Mucosa of descending colon (tissue), 3 donors: ENCODE data around the gene APCDD1. TPM values are rescaled to one million over a fixed set of nuclear protein-coding genes. Genes with fewer than 3 reads are reported as not detected.

Experiments
- ATAC-seq: fragments of 200-7000 bp; cut with Tn5 transposase; one replicate; pipeline ENCODE4 v1.9.1; 2020; ENCODE audit warnings: mild to moderate bottlenecking, moderate library complexity
- DNase-seq, 3 donors: peaks; one replicate each; pipeline ENCODE4 v3.0.0-alpha.2; 2020
- H3K36me3 ChIP-seq: fragments of 200-600 bp; one replicate; pipeline ENCODE4 v1.8.0; 2021; ENCODE audit warnings: low read depth, mild to moderate bottlenecking
- H3K4me1 ChIP-seq: fragments of 200-600 bp; one replicate; pipeline ENCODE4 v1.8.0; 2021; ENCODE audit warnings: low read depth, mild to moderate bottlenecking
- H3K4me3 ChIP-seq: fragments of 200-600 bp; one replicate; pipeline ENCODE4 v1.8.0; 2021; ENCODE audit warnings: mild to moderate bottlenecking
- H3K9me3 ChIP-seq: fragments of 200-600 bp; one replicate; pipeline ENCODE4 v1.8.0; 2021; ENCODE audit warnings: mild to moderate bottlenecking
- intact Hi-C, 2 donors: fragments of 100-400 bp; cut with DNase I in 1 of 2; cut with micrococcal nuclease in 1 of 2; formaldehyde crosslinking; loops; one replicate each; pipeline versions ENCODE4 v1.11.0 to v1.11.1; 2022; cut with DNase I, micrococcal nuclease
- total RNA-seq, 3 donors: library from RNA; stranded (reverse); fragmentation: NEBNext Ultra II Directional in 2 of 3; extraction: Animal tissue kit (Norgen Biotek cat#: 25700) in 2 of 3; gene quantifications; one replicate each; pipeline versions ENCODE4 v1.2.1 to v1.2.4, GENCODE V29; 2021 to 2023
- TF ChIP-seq, protein P1 (sequence below): fragments of 200-600 bp; IDR thresholded peaks from one replicate; pipeline ENCODE4 v1.8.0; 2022; ENCODE audit warnings: antibody characterized with exemption, mild to moderate bottlenecking
- donor health status: DM: no; HTN: no; CAD: no; lungs with moderate emphysema.
- donor health status: DM: no; HTN: no; CAD: no.
- donor health status: DM: no; HTN: yes; CAD: no.

The APCDD1 gene
- total RNA-seq, 3 donors from 2014 or later = 3.8 to 29.7 (median 15.2) TPM

DNA sequence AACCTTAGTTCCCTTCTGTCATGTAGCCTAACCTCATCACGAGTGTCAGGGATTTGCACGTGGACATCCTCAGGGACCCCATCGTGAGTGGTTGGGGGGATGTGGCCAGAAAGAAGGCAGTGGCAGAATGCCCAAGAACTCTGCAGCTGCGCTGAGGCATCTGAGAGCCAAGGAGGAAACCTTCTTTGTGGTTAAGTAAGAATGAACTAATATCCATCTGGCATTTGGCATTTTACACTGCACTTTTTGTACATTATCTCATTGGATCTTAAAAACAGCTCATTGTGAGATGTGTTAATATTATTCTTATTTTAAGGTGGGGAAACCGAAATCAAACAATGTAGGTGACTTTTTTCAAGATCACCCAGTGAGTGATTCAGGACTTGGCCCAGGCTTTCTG, 32.6 kb upstream of the APCDD1 start:
- H3K36me3 ChIP-seq = no peaks in the 10 kb centered on the region
- TF ChIP-seq, protein P1, sequence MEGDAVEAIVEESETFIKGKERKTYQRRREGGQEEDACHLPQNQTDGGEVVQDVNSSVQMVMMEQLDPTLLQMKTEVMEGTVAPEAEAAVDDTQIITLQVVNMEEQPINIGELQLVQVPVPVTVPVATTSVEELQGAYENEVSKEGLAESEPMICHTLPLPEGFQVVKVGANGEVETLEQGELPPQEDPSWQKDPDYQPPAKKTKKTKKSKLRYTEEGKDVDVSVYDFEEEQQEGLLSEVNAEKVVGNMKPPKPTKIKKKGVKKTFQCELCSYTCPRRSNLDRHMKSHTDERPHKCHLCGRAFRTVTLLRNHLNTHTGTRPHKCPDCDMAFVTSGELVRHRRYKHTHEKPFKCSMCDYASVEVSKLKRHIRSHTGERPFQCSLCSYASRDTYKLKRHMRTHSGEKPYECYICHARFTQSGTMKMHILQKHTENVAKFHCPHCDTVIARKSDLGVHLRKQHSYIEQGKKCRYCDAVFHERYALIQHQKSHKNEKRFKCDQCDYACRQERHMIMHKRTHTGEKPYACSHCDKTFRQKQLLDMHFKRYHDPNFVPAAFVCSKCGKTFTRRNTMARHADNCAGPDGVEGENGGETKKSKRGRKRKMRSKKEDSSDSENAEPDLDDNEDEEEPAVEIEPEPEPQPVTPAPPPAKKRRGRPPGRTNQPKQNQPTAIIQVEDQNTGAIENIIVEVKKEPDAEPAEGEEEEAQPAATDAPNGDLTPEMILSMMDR = no peak
- DNase-seq (no peak), ATAC-seq (no peak)
- no peaks in the 10 kb centered on the region for H3K4me1 ChIP-seq
- no peaks in the 10 kb centered on the region for H3K9me3 ChIP-seq
- intact Hi-C loops = no loop called here
- no peak overlapping the region for H3K4me3 ChIP-seq

DNA sequence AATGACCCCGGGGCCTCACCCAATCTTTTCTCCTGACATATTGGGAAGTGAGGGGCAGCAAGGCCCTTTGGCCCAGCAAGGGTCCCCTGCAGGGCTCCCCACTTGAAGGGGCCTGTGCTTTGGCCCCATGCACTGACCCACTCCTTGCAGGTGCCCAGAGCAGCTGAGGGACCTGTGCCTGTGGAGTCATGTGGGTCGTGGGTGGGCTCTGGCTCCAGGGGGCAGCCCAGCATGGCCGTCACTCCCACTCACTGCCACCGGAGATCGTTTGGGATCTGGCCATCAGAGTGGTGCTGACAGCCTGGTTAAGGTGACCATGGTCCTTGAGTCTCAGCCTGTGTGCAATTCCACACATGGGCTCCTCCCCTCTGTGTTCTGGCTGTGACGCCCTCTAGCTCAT, 31.7 kb upstream of the APCDD1 start:
- Histone ChIP-seq H3K9me3 (no peaks in the 10 kb centered on the region), H3K4me3 (no peak overlapping the region), H3K36me3 (no peaks in the 10 kb centered on the region), H3K4me1 (no peaks in the 10 kb centered on the region)
- TF ChIP-seq, protein P1 = no peak
- ATAC-seq (no peak), DNase-seq (no peak)
- intact Hi-C loops = no loop called here

DNA sequence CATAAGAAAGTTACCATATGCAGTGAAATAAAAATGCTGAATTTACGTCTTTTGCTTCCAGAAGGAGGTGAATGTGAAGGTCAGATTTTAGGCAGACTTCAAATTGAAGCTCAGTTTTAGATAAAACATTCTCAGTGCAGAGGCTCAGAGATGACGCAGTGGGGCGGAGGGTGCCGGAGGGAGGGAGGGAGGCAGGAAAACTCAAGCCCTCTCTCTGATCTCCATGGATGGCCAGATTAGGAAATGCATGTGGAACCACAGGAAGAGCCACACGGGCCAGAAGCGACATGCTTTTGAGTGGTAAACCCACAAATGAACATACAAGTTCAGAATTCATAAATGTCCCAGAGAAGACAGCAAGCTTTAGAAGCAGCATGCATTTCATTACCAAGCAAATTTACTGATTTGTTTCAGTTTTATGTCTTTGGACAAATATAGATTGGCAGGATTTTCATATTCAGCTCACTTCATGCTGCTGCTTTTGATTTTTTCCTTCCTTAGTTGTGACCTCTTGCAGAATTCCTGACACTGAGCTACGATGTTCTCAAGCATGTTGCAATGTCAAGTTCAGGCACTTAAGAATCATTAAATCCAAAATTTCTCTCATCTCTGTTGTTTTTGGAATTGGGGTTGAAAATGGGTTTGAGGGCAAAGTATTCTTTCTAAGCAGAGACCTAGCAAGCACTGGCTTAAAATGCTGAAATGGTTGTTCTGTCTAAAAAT, 29.7 kb upstream of the APCDD1 start:
- TF ChIP-seq, protein P1 = no peak
- ATAC-seq = no peak
- no peak overlapping the region for H3K4me3 ChIP-seq

DNA sequence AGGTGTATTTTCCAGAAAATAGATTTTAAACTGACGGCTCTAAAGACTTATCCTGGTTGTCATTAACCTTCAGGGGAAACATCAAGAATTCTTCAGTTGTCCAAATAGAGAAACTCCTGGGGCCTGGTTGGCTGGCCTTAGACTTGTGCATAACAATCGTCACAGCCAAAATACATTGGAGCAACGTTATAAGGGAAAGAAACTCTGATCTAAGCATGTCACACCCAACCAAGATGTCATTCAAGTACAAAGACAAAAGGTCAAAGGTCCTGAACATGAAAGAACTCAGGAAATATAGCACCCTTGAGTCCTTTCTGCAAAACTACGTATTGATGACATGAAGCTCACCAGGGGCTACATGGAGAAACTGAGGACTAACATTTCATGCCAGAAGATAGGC, 23.8 kb upstream of the APCDD1 start:
- H3K36me3 ChIP-seq = no peaks in the 10 kb centered on the region
- H3K4me3 ChIP-seq = no peak overlapping the region
- intact Hi-C loops = no loop called here
- TF ChIP-seq, protein P1 = no peak
- ATAC-seq (no peak), DNase-seq (no peak)
- no peaks in the 10 kb centered on the region for H3K4me1 ChIP-seq
- no peaks in the 10 kb centered on the region for H3K9me3 ChIP-seq

More for the DNA sequence above, 29.7 kb upstream of the APCDD1 start:
- intact Hi-C loops = no loop called here
- DNase-seq = peak in 1 of 3 donors; percentile 17
- H3K9me3 ChIP-seq = no peaks in the 10 kb centered on the region
- no peaks in the 10 kb centered on the region for H3K4me1 ChIP-seq
- H3K36me3 ChIP-seq = no peaks in the 10 kb centered on the region

DNA sequence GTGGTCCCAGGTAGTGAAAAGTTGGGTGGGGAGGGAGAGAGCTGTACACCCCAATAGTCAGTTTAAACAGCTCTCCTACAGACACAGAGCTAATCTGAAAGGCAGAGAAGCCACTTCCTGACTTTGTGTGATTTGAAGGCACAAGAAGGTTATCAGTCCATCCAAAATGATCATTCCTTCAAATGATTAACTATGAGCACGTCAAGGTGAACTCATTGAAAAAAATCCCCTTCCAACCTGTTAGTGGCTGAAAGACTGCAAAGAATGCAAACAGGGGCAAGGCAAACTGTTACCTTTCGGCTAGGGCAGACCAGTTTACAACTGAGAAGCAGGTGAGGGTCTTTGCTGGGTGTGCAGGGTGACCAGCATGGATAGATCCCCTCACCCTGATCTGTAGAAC, 22.8 kb upstream of the APCDD1 start:
- ATAC-seq = no peak

More for the DNA sequence above, 22.8 kb upstream of the APCDD1 start:
- Histone ChIP-seq H3K4me3 (no peak overlapping the region), H3K9me3 (no peaks in the 10 kb centered on the region), H3K4me1 (no peaks in the 10 kb centered on the region), H3K36me3 (no peaks in the 10 kb centered on the region)
- TF ChIP-seq, protein P1 = no peak
- intact Hi-C loops = no loop called here
- DNase-seq = no peak
